Neural cell (in vitro differentiated cells): Measurements from ENCODE around the gene MRTFA. TPM values are rescaled to one million over a fixed set of nuclear protein-coding genes. Genes with fewer than 3 reads are reported as not detected.
A peak's percentile ranks its signal among the peaks of the same experiment; 100 is the strongest.

ENCODE experiments used
- H2AFZ ChIP-seq: fragments of 200-600, 300-800 bp; sonication (generic), shearing (Covaris generic); 2 replicates; pipeline ENCODE4 v1.6.0; 2014; ENCODE audit warnings: low read depth, mild to moderate bottlenecking, antibody characterized with exemption, low read length, moderate library complexity
- H3F3A ChIP-seq: fragments of 200-600 bp; shearing (Covaris generic); 2 replicates; pipeline ENCODE4 v1.6.1; 2016; ENCODE audit warnings: mild to moderate bottlenecking, moderate library complexity, mixed read lengths, antibody characterized with exemption, low read length; ENCODE audit not compliant: insufficient read depth, poor library complexity, severe bottlenecking
- H3K27ac ChIP-seq: fragments of 200-600, 300-800 bp; sonication (generic), shearing (Covaris generic); 2 replicates; pipeline ENCODE4 v1.5.1; 2014; ENCODE audit warnings: mild to moderate bottlenecking, low read length, moderate library complexity
- H3K27me3 ChIP-seq: fragments of 300-800, 200-600 bp; sonication (generic), shearing (Covaris generic); 2 replicates; pipeline ENCODE4 v1.6.0; 2014; ENCODE audit warnings: mild to moderate bottlenecking, low read depth, low read length, moderate library complexity; ENCODE audit not compliant: insufficient read depth
- H3K36me3 ChIP-seq: fragments of 300-800, 200-600 bp; sonication (generic), shearing (Covaris generic); 2 replicates; pipeline ENCODE4 v1.5.1; 2014; ENCODE audit warnings: mild to moderate bottlenecking, antibody characterized with exemption, low read length, moderate library complexity; ENCODE audit not compliant: insufficient read depth
- H3K4me2 ChIP-seq: fragments of 300-800, 200-600 bp; sonication (generic), shearing (Covaris generic); 2 replicates; pipeline ENCODE4 v1.6.0; 2014; ENCODE audit warnings: mild to moderate bottlenecking, low read length
- H3K4me3 ChIP-seq: fragments of 300-800, 200-600 bp; sonication (generic), shearing (Covaris generic); 2 replicates; pipeline ENCODE4 v1.5.1; 2014; ENCODE audit warnings: mild to moderate bottlenecking, low read length, moderate library complexity
- H3K79me2 ChIP-seq: fragments of 200-600 bp; shearing (Covaris generic); replicated peaks from 2 replicates; pipeline ENCODE4 v1.6.0; 2014; ENCODE audit warnings: mild to moderate bottlenecking, low read length, moderate library complexity; ENCODE audit not compliant: insufficient read depth
- H3K9ac ChIP-seq: fragments of 300-800, 200-600 bp; sonication (generic), shearing (Covaris generic); 2 replicates; pipeline ENCODE4 v1.6.1; 2016; ENCODE audit warnings: mild to moderate bottlenecking, low read length, mixed read lengths
- H3K9me2 ChIP-seq: fragments of 200-600 bp; shearing (Covaris generic); 2 replicates; pipeline ENCODE4 v1.6.1; 2016; ENCODE audit warnings: mild to moderate bottlenecking, low read length, mixed read lengths; ENCODE audit not compliant: insufficient read depth
- H3K9me3 ChIP-seq: fragments of 200-600, 300-800 bp; sonication (generic), shearing (Covaris generic); 2 replicates; pipeline ENCODE4 v1.6.1; 2016; ENCODE audit warnings: mild to moderate bottlenecking, mixed run types, low read length, moderate library complexity, mixed read lengths
- H4K20me1 ChIP-seq: fragments of 200-600 bp; shearing (Covaris generic); 2 replicates; pipeline ENCODE4 v1.6.1; 2016; ENCODE audit warnings: mild to moderate bottlenecking, mixed run types; ENCODE audit not compliant: insufficient read depth
- EP300 ChIP-seq: fragments of 450-650 bp; conservative IDR thresholded peaks from 2 replicates; pipeline ENCODE4 v1.6.1; 2014; ENCODE audit warnings: antibody characterized with exemption, mild to moderate bottlenecking, moderate library complexity; ENCODE audit not compliant: poor library complexity, severe bottlenecking
- EZH2 ChIP-seq: fragments of 200-600, 300-800 bp; shearing (Covaris generic), sonication (generic); IDR thresholded peaks from 2 replicates; pipeline ENCODE4 v1.6.1; 2014; ENCODE audit warnings: antibody characterized with exemption, low read length, borderline replicate concordance, mild to moderate bottlenecking; ENCODE audit not compliant: insufficient read depth, poor library complexity, severe bottlenecking
- MXI1 ChIP-seq: fragments of 450-650 bp; conservative IDR thresholded peaks from 2 replicates; pipeline ENCODE4 v1.6.1; 2014; ENCODE audit warnings: antibody characterized with exemption, mild to moderate bottlenecking; ENCODE audit not compliant: poor library complexity, severe bottlenecking
- POLR2AphosphoS5 ChIP-seq: IDR thresholded peaks from 2 replicates; pipeline ENCODE4 v1.6.1; 2012
- RAD21 ChIP-seq: fragments of 450-650 bp; conservative IDR thresholded peaks from 2 replicates; pipeline ENCODE4 v1.6.1; 2014; ENCODE audit warnings: antibody characterized with exemption, mild to moderate bottlenecking, moderate library complexity
- SMC3 ChIP-seq: fragments of 450-650 bp; conservative IDR thresholded peaks from 2 replicates; pipeline ENCODE4 v1.6.1; 2014; ENCODE audit warnings: antibody characterized with exemption, mild to moderate bottlenecking, moderate library complexity; ENCODE audit not compliant: poor library complexity
- TAF1 ChIP-seq: IDR thresholded peaks from 2 replicates; pipeline ENCODE4 v1.6.1; 2012; ENCODE audit warnings: low read depth
- polyA plus RNA-seq: library from polyadenylated mRNA; depleted of rRNA; stranded (reverse); fragments of >200 nt; gene quantifications from 2 replicates; pipeline ENCODE4 v1.2.3, GENCODE V29; 2014
- TF ChIP-seq, protein P1 (sequence below): IDR thresholded peaks from 2 replicates; pipeline ENCODE4 v1.6.1; 2012; ENCODE audit warnings: borderline replicate concordance
- TF ChIP-seq, protein P2 (sequence below): fragments of 450-650 bp; IDR thresholded peaks from 2 replicates; pipeline ENCODE4 v1.5.1; 2014; ENCODE audit warnings: antibody characterized with exemption, mild to moderate bottlenecking, moderate library complexity; ENCODE audit not compliant: poor library complexity, severe bottlenecking

MRTFA gene
- polyA plus RNA-seq, 1 donor from 2014 or later, result 19.3 TPM

DNA sequence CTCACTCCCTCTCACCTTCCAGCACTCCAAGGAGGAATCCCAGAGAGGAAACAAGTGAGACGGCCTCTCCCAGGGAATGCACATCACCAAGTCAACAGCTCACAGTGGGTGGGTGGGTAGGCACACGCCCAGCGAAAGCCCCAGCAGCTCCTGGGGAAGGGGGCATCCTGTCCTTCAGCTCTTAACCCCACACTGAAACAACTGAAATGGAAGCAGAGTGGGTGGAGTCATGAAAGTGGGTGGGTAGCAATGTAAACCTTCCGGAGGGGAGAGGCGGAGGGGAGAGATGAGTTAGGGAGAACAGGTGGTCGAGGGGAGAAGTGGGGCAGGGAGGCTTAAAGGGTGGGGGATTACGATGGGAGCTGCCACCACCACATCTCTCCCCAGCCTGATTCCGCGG is 48.2 kb upstream of the MRTFA start:
- Histone ChIP-seq H3F3A (no peaks in the 10 kb centered on the region), H3K27me3 (no peaks in the 10 kb centered on the region), H3K4me3 (no peak overlapping the region), H4K20me1 (no peaks in the 10 kb centered on the region), H3K27ac (no peak overlapping the region), H3K9me3 (no peaks in the 10 kb centered on the region), H3K9ac (no peak overlapping the region), H3K79me2 (no peaks in the 10 kb centered on the region), H3K9me2 (no peaks in the 10 kb centered on the region), H3K4me2 (no peak overlapping the region), H2AFZ (no peak overlapping the region), H3K36me3 (no peaks in the 10 kb centered on the region)
- TF ChIP-seq RAD21 (no peak), TAF1 (no peak)

DNA sequence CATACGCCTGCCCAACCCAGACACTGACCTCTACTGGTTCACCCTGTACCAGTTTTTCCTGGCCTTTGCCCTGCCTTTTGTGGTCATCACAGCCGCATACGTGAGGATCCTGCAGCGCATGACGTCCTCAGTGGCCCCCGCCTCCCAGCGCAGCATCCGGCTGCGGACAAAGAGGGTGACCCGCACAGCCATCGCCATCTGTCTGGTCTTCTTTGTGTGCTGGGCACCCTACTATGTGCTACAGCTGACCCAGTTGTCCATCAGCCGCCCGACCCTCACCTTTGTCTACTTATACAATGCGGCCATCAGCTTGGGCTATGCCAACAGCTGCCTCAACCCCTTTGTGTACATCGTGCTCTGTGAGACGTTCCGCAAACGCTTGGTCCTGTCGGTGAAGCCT is 44.9 kb upstream of the MRTFA start:
- Histone ChIP-seq H3K4me3 (no peak overlapping the region), H3F3A (no peaks in the 10 kb centered on the region), H3K36me3 (no peaks in the 10 kb centered on the region), H4K20me1 (no peaks in the 10 kb centered on the region), H3K9me2 (no peaks in the 10 kb centered on the region), H3K27ac (no peak overlapping the region), H2AFZ (no peak overlapping the region), H3K79me2 (no peaks in the 10 kb centered on the region), H3K27me3 (no peaks in the 10 kb centered on the region), H3K4me2 (no peak overlapping the region), H3K9me3 (no peaks in the 10 kb centered on the region), H3K9ac (no peak overlapping the region)
- TF ChIP-seq MXI1, result no peak

DNA sequence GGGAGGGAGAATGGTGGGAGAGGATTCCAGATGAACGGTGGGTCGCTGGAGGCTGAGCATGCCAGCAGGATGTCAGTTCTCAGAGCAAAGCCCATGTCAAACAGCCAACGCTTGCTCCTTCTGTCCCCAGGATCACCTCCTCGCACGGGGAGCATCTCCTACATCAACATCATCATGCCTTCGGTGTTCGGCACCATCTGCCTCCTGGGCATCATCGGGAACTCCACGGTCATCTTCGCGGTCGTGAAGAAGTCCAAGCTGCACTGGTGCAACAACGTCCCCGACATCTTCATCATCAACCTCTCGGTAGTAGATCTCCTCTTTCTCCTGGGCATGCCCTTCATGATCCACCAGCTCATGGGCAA is 44.3 kb upstream of the MRTFA start:
- no peak overlapping the region for H3K4me2 ChIP-seq
- no peaks in the 10 kb centered on the region for H3K9me2 ChIP-seq
- peak overlapping the region; percentile 63 for H3K4me3 ChIP-seq

More for the DNA sequence above, 44.3 kb upstream of the MRTFA start:
- Histone ChIP-seq H3K79me2 (no peaks in the 10 kb centered on the region), H3K9me3 (no peaks in the 10 kb centered on the region), H2AFZ (no peak overlapping the region), H3K36me3 (no peaks in the 10 kb centered on the region), H4K20me1 (no peaks in the 10 kb centered on the region), H3F3A (no peaks in the 10 kb centered on the region), H3K27ac (no peak overlapping the region), H3K9ac (no peak overlapping the region), H3K27me3 (no peaks in the 10 kb centered on the region)
- TF ChIP-seq TAF1, result no peak
- TF ChIP-seq, protein P1, sequence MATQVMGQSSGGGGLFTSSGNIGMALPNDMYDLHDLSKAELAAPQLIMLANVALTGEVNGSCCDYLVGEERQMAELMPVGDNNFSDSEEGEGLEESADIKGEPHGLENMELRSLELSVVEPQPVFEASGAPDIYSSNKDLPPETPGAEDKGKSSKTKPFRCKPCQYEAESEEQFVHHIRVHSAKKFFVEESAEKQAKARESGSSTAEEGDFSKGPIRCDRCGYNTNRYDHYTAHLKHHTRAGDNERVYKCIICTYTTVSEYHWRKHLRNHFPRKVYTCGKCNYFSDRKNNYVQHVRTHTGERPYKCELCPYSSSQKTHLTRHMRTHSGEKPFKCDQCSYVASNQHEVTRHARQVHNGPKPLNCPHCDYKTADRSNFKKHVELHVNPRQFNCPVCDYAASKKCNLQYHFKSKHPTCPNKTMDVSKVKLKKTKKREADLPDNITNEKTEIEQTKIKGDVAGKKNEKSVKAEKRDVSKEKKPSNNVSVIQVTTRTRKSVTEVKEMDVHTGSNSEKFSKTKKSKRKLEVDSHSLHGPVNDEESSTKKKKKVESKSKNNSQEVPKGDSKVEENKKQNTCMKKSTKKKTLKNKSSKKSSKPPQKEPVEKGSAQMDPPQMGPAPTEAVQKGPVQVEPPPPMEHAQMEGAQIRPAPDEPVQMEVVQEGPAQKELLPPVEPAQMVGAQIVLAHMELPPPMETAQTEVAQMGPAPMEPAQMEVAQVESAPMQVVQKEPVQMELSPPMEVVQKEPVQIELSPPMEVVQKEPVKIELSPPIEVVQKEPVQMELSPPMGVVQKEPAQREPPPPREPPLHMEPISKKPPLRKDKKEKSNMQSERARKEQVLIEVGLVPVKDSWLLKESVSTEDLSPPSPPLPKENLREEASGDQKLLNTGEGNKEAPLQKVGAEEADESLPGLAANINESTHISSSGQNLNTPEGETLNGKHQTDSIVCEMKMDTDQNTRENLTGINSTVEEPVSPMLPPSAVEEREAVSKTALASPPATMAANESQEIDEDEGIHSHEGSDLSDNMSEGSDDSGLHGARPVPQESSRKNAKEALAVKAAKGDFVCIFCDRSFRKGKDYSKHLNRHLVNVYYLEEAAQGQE, result no peak
- no peak for TF ChIP-seq EP300
- no peak for TF ChIP-seq EZH2
- no peak for TF ChIP-seq POLR2AphosphoS5
- TF ChIP-seq, protein P2, sequence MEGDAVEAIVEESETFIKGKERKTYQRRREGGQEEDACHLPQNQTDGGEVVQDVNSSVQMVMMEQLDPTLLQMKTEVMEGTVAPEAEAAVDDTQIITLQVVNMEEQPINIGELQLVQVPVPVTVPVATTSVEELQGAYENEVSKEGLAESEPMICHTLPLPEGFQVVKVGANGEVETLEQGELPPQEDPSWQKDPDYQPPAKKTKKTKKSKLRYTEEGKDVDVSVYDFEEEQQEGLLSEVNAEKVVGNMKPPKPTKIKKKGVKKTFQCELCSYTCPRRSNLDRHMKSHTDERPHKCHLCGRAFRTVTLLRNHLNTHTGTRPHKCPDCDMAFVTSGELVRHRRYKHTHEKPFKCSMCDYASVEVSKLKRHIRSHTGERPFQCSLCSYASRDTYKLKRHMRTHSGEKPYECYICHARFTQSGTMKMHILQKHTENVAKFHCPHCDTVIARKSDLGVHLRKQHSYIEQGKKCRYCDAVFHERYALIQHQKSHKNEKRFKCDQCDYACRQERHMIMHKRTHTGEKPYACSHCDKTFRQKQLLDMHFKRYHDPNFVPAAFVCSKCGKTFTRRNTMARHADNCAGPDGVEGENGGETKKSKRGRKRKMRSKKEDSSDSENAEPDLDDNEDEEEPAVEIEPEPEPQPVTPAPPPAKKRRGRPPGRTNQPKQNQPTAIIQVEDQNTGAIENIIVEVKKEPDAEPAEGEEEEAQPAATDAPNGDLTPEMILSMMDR, result no peak
- TF ChIP-seq RAD21, result no peak
- TF ChIP-seq MXI1, result no peak
- TF ChIP-seq SMC3, result no peak
